NCI-H2196 treated with DMSO at 0.1 percent for 48 hours (cell line): Measurements from ENCODE around the gene DRD2.

Experiments used
- DNase-seq: peaks from one replicate; lab custom pipeline; 2025; ENCODE audit not compliant: unreplicated experiment; lab: John Stamatoyannopoulos, UW

DRD2 gene

GRCh38 chr11:113405724-113406478 is 69.3 kb downstream of the DRD2 start:
- DNase-seq: no peak

GRCh38 chr11:113404859-113405430 is 70.3 kb downstream of the DRD2 start:
- no peak for DNase-seq

- peak; percentile 95 for DNase-seq
These were observed 73.5 kb downstream of the DRD2 start for GRCh38 chr11:113401718-113402117.

GRCh38 chr11:113400631-113401230 is 74.5 kb downstream of the DRD2 start:
- no peak for DNase-seq

- DNase-seq: no peak
These were observed 76.3 kb downstream of the DRD2 start for GRCh38 chr11:113398669-113399430.

- no peak for DNase-seq
These were observed 77.4 kb downstream of the DRD2 start for GRCh38 chr11:113397821-113398220.

GRCh38 chr11:113397212-113397611 is 78.0 kb downstream of the DRD2 start:
- no peak for DNase-seq

- DNase-seq: no peak
These were observed 78.5 kb downstream of the DRD2 start for GRCh38 chr11:113396690-113397089.

- no peak for DNase-seq
These were observed 79.3 kb downstream of the DRD2 start for GRCh38 chr11:113395782-113396336.

GRCh38 chr11:113394919-113395318 is 80.3 kb downstream of the DRD2 start:
- no peak for DNase-seq

GRCh38 chr11:113393501-113393985 is 81.7 kb downstream of the DRD2 start:
- no peak for DNase-seq

GRCh38 chr11:113392236-113392921 is 82.8 kb downstream of the DRD2 start:
- DNase-seq: no peak

- DNase-seq: no peak
These were observed 85.9 kb downstream of the DRD2 start for GRCh38 chr11:113389272-113389671.

GRCh38 chr11:113387605-113388211 is 87.5 kb downstream of the DRD2 start, which contains the start of gene ANKK1:
TSS of gene ANKK1 (plus strand) at chr11:113387779. CDS start at chr11:113387885, 106 bp downstream.
- DNase-seq: no peak

- no peak for DNase-seq
These were observed 88.3 kb downstream of the DRD2 start for GRCh38 chr11:113386866-113387265.

GRCh38 chr11:113385749-113386148 is 89.4 kb downstream of the DRD2 start:
- no peak for DNase-seq

GRCh38 chr11:113384551-113384950 is 90.6 kb downstream of the DRD2 start:
- DNase-seq: no peak

- no peak for DNase-seq
These were observed 93.1 kb downstream of the DRD2 start for GRCh38 chr11:113382121-113382520.

- no peak for DNase-seq
These were observed 96.5 kb downstream of the DRD2 start for GRCh38 chr11:113378692-113379091.
